ENCODE data around the gene VEZF1. TPM values are rescaled to one million over a fixed set of nuclear protein-coding genes. Genes with fewer than 3 reads are reported as not detected.

VEZF1 gene
- total RNA-seq, 1 experiment from 2014 or later: 78.7 TPM

DNA sequence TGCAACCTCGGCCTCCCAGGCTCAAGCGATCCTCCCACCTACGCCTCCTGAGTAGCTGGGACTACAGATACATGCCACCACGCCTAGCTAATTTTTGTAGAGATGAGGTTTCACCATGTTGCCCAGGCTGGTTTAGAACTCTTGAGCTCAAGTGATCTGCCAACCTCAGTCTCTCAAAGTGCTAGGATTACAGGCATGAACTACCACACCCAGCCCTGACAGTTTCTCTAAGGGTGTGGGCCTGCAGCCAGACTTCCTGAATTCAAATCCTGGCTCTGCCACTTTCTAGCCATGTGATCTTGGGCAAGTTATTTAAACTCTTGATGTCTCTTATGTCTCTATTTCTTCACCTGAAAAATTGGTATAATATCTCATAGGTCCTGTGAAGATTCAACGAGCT is 38.4 kb downstream of the VEZF1 start:
- no peak for DNase-seq (ENCODE audit: low read depth)

GRCh38 chr17:57948555-57949420 is 39.3 kb downstream of the VEZF1 start:
- peak; percentile 99 for DNase-seq (ENCODE audit: low read depth)

DNA sequence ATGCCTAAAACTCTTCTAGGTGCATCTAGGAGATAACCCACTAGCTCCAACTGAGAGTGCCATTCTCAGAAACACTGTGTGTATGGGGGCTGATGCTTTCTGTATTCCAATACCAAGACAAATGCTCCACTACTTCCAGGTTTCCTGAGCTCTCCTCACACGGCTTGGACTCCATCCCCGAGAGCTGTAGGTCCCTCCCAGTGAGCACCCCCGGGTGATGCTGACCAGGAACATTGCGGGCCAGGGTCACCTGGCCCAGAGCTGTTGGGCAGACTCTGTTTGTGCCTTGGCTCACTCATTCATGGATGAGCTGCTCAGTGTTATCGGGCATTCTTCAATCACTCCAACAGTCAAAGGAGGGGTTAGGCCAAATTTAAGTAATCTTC is 39.9 kb downstream of the VEZF1 start:
- DNase-seq (ENCODE audit: low read depth): no peak

DNA sequence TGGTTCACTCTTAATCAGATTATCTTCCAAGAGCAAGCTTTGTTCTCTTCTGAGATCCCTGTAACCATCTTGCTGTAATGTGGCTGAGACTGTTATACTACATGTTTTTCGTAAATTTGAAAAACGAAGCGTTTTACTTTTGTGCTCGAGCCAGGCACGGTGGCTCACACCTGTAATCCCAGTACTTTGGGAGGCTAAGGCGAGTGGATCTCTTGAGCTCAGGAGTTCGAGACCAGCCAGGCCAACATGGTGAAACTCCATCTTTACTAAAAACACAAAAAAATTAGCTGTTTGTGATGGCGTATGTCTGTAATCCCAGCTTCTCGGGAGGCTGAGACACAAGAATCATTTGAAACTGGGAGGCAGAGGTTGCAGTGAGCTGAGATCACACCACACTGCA is 40.7 kb downstream of the VEZF1 start:
- DNase-seq (ENCODE audit: low read depth): no peak

DNA sequence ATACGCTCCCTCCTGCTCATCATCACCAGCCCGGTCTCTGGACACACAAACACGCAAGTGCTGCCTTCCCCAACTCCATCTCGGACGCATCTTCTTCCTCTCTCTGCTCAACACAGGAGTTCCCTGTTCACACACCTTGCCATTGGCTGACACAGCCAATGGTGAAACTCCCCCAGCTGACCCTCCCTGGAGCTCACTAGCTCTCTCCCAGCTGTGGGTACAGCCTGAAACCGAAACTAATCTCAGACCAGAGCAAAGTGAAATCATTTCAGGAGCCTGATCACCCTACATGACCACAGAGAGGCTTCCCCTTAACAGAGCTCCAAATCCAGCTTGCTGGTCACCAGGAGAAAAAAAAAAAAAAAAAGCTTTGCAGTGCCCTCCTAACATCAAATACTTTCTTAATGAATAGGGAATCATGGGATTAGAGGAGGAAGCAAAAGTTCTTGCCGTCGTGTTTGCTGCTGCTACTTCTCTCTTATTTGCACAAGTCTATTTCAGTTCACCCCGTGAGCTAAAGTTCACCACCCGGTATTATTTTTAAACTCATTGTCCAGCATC is 41.2 kb downstream of the VEZF1 start:
- peak; percentile 89 for DNase-seq (ENCODE audit: low read depth)

DNA sequence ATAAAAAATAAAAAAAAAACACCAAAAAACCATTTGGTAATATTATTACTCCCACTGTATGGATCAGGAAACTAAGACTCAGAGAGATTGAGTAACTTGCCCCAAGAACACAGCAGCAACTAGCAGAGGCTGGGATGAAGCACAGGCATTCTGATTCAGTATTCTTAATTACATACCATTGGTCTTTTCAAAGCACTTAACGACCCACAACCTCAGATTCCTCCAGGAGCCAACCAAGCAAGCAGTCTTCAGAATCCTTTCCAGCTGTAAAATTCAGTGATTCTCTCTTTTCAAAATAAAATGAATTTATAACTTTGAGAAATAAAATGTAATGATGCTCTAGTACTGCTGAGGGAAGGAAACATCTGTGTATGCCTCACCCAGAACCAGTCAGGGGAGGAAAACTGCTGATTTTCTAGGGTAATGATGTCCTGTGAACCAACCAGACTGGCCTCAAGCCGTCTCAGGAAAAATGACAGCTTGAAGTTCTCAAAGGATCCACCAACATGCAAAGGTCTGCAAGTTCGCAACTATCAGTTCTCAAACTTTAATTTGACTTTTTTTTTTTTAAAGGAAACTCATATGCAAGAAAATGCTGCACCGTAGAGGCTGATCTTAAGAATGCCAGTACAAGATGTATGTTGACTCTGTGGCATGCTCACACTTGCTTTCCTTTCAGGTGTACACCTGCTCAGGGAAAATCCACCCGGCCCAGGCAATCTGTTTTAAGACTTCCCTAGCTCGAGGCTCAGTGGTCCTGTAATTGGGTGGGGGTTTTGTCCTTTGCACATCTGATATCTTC is 41.9 kb downstream of the VEZF1 start:
- peak; percentile 38 for DNase-seq (ENCODE audit: low read depth)

- DNase-seq (ENCODE audit: low read depth): peak; percentile 37
Observed at GRCh38 chr17:57944908-57945307, 43.1 kb downstream of the VEZF1 start.

DNA sequence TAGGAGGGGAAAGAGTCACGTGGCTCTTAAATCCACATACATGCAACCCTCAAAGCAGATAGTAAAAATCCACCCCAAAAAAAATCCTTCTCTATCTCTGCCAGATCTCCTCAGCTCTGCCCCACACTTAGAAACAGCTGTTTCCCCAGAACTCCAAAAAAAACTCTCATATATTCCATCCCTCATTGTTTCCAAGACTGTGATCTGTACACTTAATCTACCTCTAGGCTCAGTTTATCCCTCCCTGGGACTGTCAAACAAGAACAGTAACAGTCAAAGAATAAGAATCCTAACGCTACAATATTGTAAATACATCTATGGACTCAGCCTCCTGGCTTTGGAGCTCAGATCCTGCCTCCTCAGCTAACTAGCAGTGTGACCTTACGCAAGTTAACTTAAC is 44.4 kb downstream of the VEZF1 start:
- DNase-seq (ENCODE audit: low read depth): no peak

GRCh38 chr17:57943140-57943539 is 44.9 kb downstream of the VEZF1 start:
- peak; percentile 75 for DNase-seq (ENCODE audit: low read depth)

DNA sequence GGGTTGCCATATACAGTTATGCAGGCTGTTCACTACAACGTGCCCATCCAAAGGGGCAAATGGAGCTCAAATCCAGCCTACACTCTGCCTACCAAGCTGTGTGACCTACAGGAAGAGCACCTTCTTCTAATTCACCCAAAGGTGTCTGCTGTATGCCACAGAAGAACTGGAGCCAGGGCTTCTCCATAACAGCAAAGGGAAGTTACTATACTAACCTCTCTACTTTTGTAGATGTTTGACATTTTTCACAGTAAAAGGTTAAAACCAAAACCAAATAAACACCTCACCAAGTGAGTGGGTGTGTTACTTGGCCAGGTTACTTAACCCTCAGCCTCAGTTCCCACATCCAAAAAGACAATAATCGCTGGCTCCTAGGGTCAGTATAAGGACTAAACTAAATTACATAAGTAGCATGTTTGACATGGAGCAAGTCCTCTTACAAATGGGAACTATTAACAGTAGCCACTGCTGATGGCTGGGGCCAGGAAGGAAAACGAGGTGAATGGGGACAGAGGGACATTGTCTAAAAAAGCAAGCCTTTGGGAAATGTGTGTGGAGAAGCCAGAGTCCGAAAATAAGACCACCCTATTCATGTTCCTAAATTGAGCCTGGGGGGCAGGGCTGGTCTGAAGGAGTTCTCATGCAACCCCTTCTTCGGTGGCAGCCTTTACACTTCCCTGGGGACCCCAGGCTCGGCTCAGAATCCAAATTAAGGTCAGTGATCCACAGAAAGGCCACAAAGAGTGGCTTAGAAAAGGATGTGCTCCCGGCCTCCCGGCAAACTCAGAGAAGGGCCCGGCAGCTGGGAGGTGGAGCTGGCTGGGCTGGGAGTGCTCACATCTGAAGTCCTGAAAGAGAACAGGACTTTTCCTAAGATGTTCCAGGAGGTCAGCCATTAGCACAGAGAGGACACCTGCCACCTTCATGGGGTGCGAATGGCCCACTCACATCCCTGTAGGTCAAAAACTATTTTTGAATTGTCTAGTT is 46.4 kb downstream of the VEZF1 start:
- DNase-seq (ENCODE audit: low read depth): peak; percentile 43

DNA sequence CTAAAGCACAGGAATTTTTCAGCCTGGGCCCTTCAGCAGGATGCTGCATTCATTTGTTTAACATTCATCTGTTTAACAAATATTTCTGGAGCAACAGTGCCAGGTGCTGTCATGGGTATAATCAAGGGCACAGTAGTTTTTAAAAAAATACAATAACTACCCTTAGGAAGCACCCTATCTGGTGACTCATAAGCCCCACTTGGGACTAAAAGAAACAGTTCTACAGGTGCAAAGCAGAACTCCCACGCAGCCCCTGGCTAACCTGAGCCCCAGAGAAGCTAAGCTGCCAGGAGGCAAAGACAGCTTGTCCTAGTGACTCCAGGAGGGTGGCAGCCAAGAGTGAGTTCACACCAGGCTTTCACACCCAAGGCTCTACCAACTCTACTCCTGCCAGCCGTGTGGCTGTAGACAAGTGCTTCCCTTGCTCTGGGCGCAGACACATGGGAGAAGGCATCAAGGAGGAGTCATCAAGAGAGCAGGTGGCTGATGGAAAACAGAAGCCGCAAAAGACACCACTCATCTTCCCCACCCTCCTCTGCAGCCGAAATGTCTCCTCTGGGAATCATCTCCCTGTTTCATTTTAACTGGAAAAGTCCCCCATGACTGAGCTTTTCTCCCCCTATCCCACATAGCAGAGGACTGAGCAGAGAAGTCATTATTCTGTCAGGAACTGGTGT is 47.3 kb downstream of the VEZF1 start:
- peak; percentile 37 for DNase-seq (ENCODE audit: low read depth)

- no peak for DNase-seq (ENCODE audit: low read depth)
Observed at GRCh38 chr17:57940231-57940630, 47.8 kb downstream of the VEZF1 start.

DNA sequence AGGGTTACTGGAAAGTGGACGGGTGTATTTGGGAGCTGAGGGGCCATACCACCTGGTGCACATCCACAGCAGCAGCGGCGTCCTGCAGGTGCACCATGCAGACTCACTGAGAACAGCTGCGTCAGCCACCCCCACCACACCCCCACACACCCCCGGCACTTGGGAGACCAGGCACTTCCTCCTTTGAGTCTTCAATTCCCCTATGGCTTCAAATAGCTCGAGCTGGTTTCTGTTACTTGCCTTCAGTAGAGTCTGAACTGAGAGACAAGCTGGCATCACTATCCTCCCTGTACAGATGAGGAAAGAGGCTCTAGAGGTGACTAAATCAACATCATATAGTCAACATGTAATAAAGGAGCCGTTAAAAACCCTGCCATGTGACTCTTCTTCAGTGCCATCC is 48.3 kb downstream of the VEZF1 start:
- no peak for DNase-seq (ENCODE audit: low read depth)

DNA sequence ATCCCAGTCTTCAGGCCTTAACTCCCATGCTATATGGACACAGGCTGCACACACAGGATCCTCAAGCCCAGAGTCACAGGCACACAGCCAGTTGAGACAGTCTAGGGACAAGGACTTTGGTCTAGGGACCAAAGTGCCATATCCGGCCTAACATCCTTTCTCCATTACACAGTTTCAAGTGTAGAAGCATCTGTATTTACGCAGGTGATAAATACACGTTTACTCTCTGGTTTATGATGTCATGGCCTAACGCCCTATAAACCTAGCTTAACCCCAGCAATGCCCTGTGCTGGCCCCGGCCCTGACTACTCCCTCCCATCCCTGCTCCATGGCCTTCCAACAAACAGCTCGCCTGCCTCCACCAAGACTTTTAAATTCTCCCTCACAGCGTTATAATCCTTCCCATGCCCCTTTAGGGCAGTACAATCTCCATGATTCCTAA is 50.0 kb downstream of the VEZF1 start:
- no peak for DNase-seq (ENCODE audit: low read depth)

DNA sequence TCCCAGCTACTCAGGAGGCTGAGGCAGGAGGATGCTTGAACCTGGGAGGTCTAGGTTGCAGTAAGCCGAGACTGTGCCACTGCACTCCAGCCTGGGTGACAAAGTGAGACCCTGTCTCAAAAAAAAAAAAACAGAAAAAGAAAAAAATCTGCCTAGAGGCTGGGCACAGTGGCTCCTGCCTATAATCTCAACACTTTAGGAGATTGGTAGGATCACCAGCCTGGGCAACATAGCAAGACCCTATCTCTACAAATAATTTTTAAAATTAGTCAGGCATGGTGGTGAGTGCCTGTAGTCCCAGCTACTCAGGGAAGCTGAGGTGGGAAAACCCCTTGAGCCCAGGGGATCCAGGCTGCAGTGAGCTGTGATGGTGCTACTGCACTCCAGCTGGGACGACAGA is 50.6 kb downstream of the VEZF1 start:
- no peak for DNase-seq (ENCODE audit: low read depth)

DNA sequence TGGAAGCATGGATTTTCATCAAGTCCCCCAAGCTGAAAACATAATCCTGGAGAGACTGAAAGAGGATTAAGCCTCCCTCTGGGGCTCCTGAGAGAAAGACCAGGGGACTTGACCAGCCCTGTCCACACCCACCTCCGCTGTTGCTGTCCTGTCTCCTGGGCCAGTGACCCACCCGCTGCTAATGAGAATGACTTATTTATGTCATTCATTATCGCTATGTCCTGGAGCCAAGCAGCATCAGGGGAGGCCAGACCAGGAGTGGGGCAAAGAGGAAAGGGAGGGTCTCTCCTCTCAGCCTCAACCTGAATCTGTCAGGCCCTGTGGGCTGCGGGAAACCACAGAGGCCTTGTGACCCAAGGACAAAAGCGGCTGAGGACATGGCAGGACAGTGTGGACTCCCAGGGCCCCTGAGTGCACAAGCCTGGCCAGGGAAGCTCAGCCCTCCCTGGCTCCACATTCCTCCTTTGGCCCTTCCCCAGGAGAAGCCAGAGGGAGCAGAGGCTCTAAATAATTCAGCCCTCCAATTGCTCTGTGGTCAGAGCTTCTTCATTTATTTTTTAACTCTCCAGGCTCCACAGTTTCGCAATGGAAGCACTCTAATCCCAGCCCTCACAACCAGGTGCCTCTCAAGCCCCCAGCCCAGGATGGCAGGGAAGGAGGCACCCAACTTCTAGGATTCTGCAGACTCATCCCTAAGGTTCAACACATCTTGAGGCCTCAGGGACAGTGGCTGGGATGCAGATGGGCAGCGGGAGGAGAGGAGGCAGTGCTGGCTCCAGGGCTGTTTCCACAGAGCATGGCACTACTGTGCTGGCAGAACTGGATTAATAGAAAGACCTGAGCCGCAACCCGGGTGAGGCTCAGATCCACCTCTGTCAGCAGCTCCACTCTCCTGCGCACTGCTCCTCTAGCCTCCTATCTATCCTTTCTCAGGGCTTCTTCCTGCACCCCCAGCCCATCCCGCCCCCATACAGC is 51.9 kb downstream of the VEZF1 start:
- DNase-seq (ENCODE audit: low read depth): peak; percentile 85

GRCh38 chr17:57931488-57932137 is 56.4 kb downstream of the VEZF1 start:
- DNase-seq (ENCODE audit: low read depth): no peak

GRCh38 chr17:57930239-57930638 is 57.8 kb downstream of the VEZF1 start:
- no peak for DNase-seq (ENCODE audit: low read depth)

- no peak for DNase-seq (ENCODE audit: low read depth)
Observed at GRCh38 chr17:57929386-57929785, 58.7 kb downstream of the VEZF1 start.

Measured in RPMI7951 (cell line).